A673 (cell line): Measurements from ENCODE around the gene ACTL8.

Source experiments
- CTCF ChIP-seq: fragments of 300-800, 200-600 bp; sonication (generic); conservative IDR thresholded peaks from 2 replicates; pipeline ENCODE4 v1.5.1; 2017; ENCODE audit warnings: low read depth, mild to moderate bottlenecking, antibody characterized with exemption, low read length, moderate library complexity, mixed read lengths
- EZH2 ChIP-seq: fragments of 200-600 bp; sonication (generic); IDR thresholded peaks from 2 replicates; pipeline ENCODE4 v1.6.1; 2017; ENCODE audit warnings: borderline replicate concordance, low read depth, mild to moderate bottlenecking, mixed read lengths, antibody characterized with exemption, low read length; ENCODE audit not compliant: poor library complexity, severe bottlenecking

GRCh38 chr1:17861685-17862084 is 106.6 kb downstream of the ACTL8 start:
- TF ChIP-seq CTCF (no peak), EZH2 (no peak)
